NCI-H1417 treated with DMSO at 0.1 percent for 48 hours (cell line): ENCODE results near the gene TAF11L12.
"Not testable (repeated sequence)": the region's sequence is repeated elsewhere in the genome, so short reads cannot be mapped to it uniquely, and the experiment has no call there.

Source experiments
- DNase-seq: peaks from one replicate; lab custom pipeline; 2025; lab: John Stamatoyannopoulos, UW

Gene TAF11L12

GRCh38 chr5:17610092-17610491 is at the start of gene TAF11L12:
Gene TAF11L12, plus strand, starts transcription at chr5:17610392.
- not testable (repeated sequence) for DNase-seq

- not testable (repeated sequence) for DNase-seq
Measured at GRCh38 chr5:17585658-17586057, 24.5 kb upstream of the TAF11L12 start, which contains the start of gene TAF11L7. Gene TAF11L7, minus strand, starts transcription at chr5:17585758.

- DNase-seq = not testable (repeated sequence)
Measured at GRCh38 chr5:17590860-17591259, 19.3 kb upstream of the TAF11L12 start, which contains the start of gene TAF11L8. Gene TAF11L8, minus strand, starts transcription at chr5:17590960.

GRCh38 chr5:17594255-17594654 is 15.9 kb upstream of the TAF11L12 start, which contains the start of gene TAF11L9:
Gene TAF11L9, minus strand, starts transcription at chr5:17594394.
- not testable (repeated sequence) for DNase-seq

GRCh38 chr5:17597728-17598127 is 12.5 kb upstream of the TAF11L12 start, which contains the start of gene TAF11L10:
Gene TAF11L10, minus strand, starts transcription at chr5:17597828.
- DNase-seq = not testable (repeated sequence)

GRCh38 chr5:17603880-17604279 is 6.3 kb upstream of the TAF11L12 start, which contains the start of gene TAF11L11:
Gene TAF11L11, plus strand, starts transcription at chr5:17604183.
- DNase-seq = not testable (repeated sequence)

- DNase-seq = no peak
Measured at GRCh38 chr5:17604951-17605350, 5.2 kb upstream of the TAF11L12 start.

- DNase-seq = not testable (repeated sequence)
Measured at GRCh38 chr5:17607461-17607860, 2.7 kb upstream of the TAF11L12 start.

GRCh38 chr5:17614872-17615605 is 4.8 kb downstream of the TAF11L12 start:
- no peak for DNase-seq

GRCh38 chr5:17619354-17619753 is 9.2 kb downstream of the TAF11L12 start:
- no peak for DNase-seq

- DNase-seq = no peak
Measured at GRCh38 chr5:17620627-17621026, 10.4 kb downstream of the TAF11L12 start.

- no peak for DNase-seq
Measured at GRCh38 chr5:17625686-17626085, 15.5 kb downstream of the TAF11L12 start.

- not testable (repeated sequence) for DNase-seq
Measured at GRCh38 chr5:17631788-17632187, 21.6 kb downstream of the TAF11L12 start, which contains the start of gene TAF11L13. Gene TAF11L13, plus strand, starts transcription at chr5:17632088.

GRCh38 chr5:17634160-17634559 is 24.0 kb downstream of the TAF11L12 start, which contains the start of gene TAF11L14:
Gene TAF11L14, plus strand, starts transcription at chr5:17634460.
- no peak for DNase-seq

- DNase-seq = not testable (repeated sequence)
Measured at GRCh38 chr5:17649232-17649631, 39.0 kb downstream of the TAF11L12 start.

- DNase-seq = not testable (repeated sequence)
Measured at GRCh38 chr5:17655201-17655759, 45.1 kb downstream of the TAF11L12 start.

GRCh38 chr5:17655921-17656320 is 45.7 kb downstream of the TAF11L12 start:
- DNase-seq = no peak
